ENCODE data around the gene MASP2. TPM values are rescaled to one million over a fixed set of nuclear protein-coding genes. Genes with fewer than 3 reads are reported as not detected.
"Not testable (repeated sequence)": the region's sequence is repeated elsewhere in the genome, so short reads cannot be mapped to it uniquely, and the experiment has no call there.

Gene MASP2
- polyA plus RNA-seq, 4 donors: 3.6 to 10.0 (median 3.9) TPM

- DNase-seq (ENCODE audit: low read depth in 4 of 4, low spot score in 3 of 4): no peak
These were observed 12.3 kb upstream of the MASP2 start for GRCh38 chr1:11059155-11059967.

DNA sequence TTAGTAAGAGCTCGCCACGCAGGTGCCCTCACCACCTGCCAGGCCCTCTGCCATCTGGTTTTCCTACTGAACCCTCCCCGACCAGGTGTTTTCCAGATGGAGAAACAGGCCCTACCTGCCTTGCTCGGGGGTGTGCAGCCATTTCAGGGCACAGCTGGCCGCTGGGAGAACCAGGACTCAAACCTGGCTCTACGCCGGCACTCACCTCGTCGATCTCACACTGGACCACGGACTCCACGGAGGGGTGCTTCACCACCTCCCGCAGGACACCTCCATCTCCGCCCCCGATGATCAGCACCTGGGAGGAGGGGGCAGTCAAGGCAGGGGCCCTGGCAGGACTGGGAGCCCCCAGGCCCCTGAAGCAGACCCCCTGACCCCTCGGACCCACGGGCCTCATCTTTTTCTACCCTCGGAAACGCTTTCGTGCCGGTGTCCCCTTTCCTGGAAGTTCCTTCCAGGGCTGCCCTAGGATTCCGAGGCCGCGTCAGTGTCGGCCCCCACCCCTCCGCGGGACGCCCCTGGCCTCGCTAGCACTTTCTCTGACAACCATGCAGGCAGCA lies 11.6 kb upstream of the MASP2 start:
- no peak for DNase-seq (ENCODE audit: low read depth in 4 of 4, low spot score in 3 of 4)

GRCh38 chr1:11058026-11058425 lies 11.0 kb upstream of the MASP2 start:
- no peak for DNase-seq (ENCODE audit: low read depth in 4 of 4, low spot score in 3 of 4)

DNA sequence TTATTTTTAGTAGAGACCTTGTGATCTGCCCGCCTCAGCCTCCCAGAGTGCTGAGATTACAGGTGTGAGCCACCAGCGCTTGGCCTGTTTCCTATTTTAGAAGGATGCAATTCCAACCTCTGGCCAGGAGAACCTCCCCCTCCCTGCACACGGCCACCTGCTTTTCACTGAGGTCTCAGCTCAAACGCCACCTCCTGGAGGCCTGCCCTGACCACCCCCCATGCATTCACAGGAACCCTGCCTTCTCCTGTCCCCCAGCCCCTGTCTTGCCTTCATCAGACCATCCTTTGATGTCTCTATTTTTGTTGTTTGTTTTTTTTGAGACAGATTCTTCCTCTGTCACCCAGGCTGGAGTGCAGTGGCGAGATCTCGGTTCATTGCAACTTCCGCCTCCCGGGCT lies 10.4 kb upstream of the MASP2 start:
- DNase-seq (ENCODE audit: low read depth in 4 of 4, low spot score in 3 of 4): no peak

DNA sequence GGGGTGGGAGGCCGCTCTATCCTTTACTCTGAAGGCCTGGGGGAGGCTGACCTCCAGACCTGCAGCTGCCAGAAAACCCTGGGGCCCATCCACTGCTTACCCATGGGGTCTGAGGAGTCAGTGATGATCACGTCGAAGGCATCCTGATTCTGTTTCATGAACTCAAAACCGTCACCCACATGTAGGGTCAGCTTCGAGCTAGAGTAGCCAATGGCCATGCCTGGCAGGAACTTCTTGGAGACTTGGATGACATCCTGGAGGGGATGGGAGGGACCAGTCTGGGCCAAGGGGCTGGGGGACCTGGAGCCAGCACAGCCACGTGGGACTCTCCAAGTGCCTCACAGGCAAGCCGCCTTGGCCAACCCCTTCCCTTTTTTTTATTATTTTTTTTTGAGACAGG lies 9.5 kb upstream of the MASP2 start:
- DNase-seq (ENCODE audit: low read depth in 4 of 4, low spot score in 3 of 4): no peak

GRCh38 chr1:11055676-11056075 lies 8.6 kb upstream of the MASP2 start:
- no peak for DNase-seq (ENCODE audit: low read depth in 4 of 4, low spot score in 3 of 4)

- no peak for DNase-seq (ENCODE audit: low read depth in 4 of 4, low spot score in 3 of 4)
These were observed 7.6 kb upstream of the MASP2 start for GRCh38 chr1:11054666-11055065.

- no peak for DNase-seq (ENCODE audit: low read depth in 4 of 4, low spot score in 3 of 4)
These were observed 7.1 kb upstream of the MASP2 start for GRCh38 chr1:11054181-11054580.

DNA sequence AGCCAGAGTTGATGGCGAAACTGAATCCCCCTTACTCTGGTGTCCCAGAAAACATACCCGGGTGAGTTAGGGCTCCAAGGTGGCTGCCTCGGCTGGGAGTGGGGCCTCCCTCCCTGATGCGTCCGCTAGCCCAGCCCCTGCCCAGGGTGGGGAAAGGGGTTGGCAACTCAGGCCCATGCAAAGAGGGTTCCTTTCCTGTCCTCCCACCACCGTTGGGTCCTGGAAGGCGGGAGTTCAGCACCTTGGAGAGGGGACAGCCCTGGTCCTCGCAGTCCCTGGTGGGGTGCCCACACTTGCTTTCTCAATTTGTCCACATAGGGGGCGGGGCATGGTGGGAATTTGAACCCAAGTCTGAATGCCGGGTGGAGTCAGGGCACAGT lies 6.7 kb upstream of the MASP2 start:
- no peak for DNase-seq (ENCODE audit: low read depth in 4 of 4, low spot score in 3 of 4)

- no peak for DNase-seq (ENCODE audit: low read depth in 4 of 4, low spot score in 3 of 4)
These were observed 6.1 kb upstream of the MASP2 start for GRCh38 chr1:11052839-11053757.

DNA sequence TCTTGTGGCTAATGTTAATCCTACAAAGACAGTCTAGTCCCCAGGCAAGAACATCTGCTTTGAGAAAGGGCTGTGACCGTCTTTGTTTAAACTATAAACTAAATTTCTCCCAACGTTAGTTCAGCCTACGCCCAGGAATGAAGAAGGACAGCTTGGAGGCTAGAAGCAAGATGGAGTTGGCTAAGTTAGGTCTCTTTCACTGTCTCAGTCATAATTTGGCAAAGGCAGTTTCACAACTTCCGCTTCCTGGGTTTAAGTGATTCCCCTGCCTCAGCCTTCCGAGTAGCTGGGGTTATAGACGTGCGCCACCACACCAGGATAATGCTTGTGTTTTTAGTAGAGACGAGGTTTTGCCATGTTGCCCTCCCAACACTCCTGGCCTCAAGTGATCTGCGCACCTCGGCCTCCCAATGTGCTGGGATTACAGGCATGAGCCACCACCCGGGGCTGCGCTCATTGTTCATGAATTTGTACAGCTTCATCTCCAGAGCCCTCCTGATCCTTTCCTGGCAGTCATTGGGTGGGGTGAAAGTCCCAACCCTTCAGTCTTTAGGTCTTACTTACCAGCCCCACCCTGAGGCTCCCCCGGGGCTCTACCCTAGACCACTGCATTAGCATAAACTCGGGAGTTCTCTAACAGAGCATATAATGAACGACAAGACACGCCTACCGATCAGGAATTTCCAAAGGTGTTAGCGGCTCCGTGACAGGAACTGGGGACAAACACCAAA lies 4.9 kb upstream of the MASP2 start:
- DNase-seq (ENCODE audit: low read depth in 4 of 4, low spot score in 3 of 4): no peak

- DNase-seq (ENCODE audit: low read depth in 4 of 4, low spot score in 3 of 4): not testable (repeated sequence)
These were observed 4.1 kb upstream of the MASP2 start for GRCh38 chr1:11051121-11051520.

GRCh38 chr1:11046270-11046566 lies 821 bp downstream of the MASP2 start:
- no peak for DNase-seq (ENCODE audit: low read depth in 4 of 4, low spot score in 3 of 4)

GRCh38 chr1:11045428-11046269 lies 1.4 kb downstream of the MASP2 start:
- DNase-seq (ENCODE audit: low read depth in 4 of 4, low spot score in 3 of 4): no peak

DNA sequence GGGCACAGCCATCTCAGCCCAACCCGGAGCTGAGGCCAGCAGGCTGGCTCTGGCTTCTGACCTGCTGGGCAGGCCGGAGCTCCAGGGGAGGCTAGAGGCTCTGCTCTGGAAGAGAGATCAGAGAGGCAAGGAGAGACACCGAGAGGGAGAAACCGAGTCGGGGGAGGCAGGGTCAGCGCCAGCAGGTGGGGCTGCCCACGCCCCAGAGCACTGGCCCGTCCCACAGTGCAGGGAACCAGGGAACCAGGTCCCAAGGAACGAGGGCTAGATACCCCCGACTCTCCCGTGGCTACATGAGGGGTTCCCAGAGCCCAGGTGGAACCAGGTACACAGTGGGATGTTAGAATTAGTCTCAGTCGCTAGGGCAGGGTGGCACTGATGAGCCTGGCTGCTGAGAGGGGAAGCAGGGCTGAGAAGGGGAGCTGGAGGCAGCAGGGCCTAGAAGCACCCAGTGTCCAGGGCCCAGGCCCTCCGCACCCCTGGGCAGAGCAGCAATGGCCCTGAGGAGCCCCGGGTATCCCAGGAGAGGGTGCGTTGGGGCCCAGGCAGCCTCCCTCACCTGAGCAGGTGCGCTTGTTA lies 2.1 kb downstream of the MASP2 start:
- no peak for DNase-seq (ENCODE audit: low read depth in 4 of 4, low spot score in 3 of 4)

GRCh38 chr1:11044086-11044848 lies 2.8 kb downstream of the MASP2 start:
- DNase-seq (ENCODE audit: low read depth in 4 of 4, low spot score in 3 of 4): no peak

- DNase-seq (ENCODE audit: low read depth in 4 of 4, low spot score in 3 of 4): no peak
These were observed 3.8 kb downstream of the MASP2 start for GRCh38 chr1:11042995-11043874.

DNA sequence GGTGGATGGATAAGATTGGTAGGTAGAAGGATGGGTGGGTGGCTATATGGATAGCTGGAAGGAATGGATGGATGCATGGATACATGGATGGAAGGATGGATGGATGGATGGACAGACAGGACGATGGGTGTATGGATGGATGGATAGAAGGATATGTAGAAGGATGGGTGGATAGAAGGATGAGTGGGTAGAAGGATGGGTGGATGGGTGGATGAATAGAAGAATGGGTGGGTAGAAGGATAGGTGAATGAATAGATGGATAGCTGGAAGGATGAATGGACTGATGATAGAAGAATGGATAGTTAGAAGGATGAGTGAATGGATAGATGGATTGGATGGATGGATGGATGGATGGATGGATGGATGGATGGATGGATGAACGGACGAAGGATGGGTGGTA lies 5.0 kb downstream of the MASP2 start:
- DNase-seq (ENCODE audit: low read depth in 4 of 4, low spot score in 3 of 4): no peak
